Measurements from ENCODE around the gene TMEM161A. TPM values are rescaled to one million over a fixed set of nuclear protein-coding genes. Genes with fewer than 3 reads are reported as not detected.

Gene TMEM161A
- total and polyA plus RNA-seq, 9 of the 15 experiments (the other 6 are each of a cell fraction or from before 2014, with no cell fraction given), result 0.63 to 92.3 (median 38.9) TPM

DNA sequence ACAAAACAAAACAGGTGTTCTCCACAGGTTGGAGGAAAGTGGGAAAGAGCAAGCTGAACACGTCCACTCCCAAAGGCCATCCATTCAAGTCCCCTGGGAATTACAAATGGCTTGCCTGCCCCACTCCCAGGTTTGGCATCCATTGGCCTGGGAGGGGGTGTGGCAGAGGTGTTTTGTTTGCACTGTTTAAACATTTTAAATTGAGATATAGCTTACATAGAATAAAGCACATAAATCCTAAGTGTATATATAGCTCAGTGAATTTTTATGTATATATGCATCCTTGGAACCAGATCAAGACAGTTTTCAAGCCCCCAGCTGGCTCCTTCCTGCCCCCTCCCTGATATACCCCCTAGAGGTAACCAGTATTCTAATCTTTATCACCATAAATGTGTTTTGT is 61.8 kb downstream of the TMEM161A start:
- WGBS (ENCODE audit: insufficient coverage, low coverage, missing lambda C conversion rate), result 90% methylated on average over 1 of the region's 1 CpG
- POLR2A ChIA-PET, result interaction anchor here (0.6 to 1.6 kb wide), 3 partner anchors 9 to 25 kb away, joined by 3 to 4 read pairs (median 3); no protein-coding TSS in a partner anchor
- no peak for FAIRE-seq

More for the DNA sequence above, 61.8 kb downstream of the TMEM161A start:
- Histone ChIP-seq H4K20me1 (replicated peaks; ENCODE audit: control insufficient read depth, insufficient read depth, low read length) (peaks cover 1% of the 10 kb centered on the region; the same call in 1 of the 2 replicates), H3K36me3 (ENCODE audit: control insufficient read depth, insufficient read depth, low read length) (peaks cover 46% of the 10 kb centered on the region; the same call in 2 of the 3 replicates), H3K9ac (ENCODE audit: insufficient read depth in 1 of 2, low read depth in 2 of 2, low read length in 2 of 2) (no peak overlapping the region), H2AFZ (ENCODE audit: low read depth, low read length) (no peak overlapping the region), H3K4me1 (replicated peaks in 1 of 2; ENCODE audit: control insufficient read depth in 2 of 2, insufficient read depth in 2 of 2, low read length in 2 of 2) (peaks cover 0 to 4% of the 10 kb centered on the region in 2 experiments; a peak in 3 of 5 replicates), H3K9me3 (replicated peaks; ENCODE audit: control insufficient read depth, insufficient read depth, low read depth, low read length) (no peaks in the 10 kb centered on the region), H3K27me3 (ENCODE audit: control insufficient read depth in 2 of 2, insufficient read depth in 2 of 2, low read length in 2 of 2) (no peaks in the 10 kb centered on the region), H3K79me2 (ENCODE audit: control insufficient read depth, insufficient read depth, low read length) (peaks cover 40% of the 10 kb centered on the region), H3K27ac (ENCODE audit: extremely low read depth, low read depth, low read length) (no peak overlapping the region), H3K4me3 (no peak overlapping the region), H3K4me2 (ENCODE audit: insufficient read depth, low read length) (no peak overlapping the region), H3K9me1 (ENCODE audit: control insufficient read depth, insufficient read depth, low read length) (no peaks in the 10 kb centered on the region)
- BruUV-seq (replicated peaks), result no TSS peak
- TF ChIP-seq NELFE (IDR thresholded peaks at IDR 0.05; ENCODE audit: insufficient read depth, insufficient read length) (no peak), STAT5A (IDR thresholded peaks at IDR 0.05; ENCODE audit: borderline replicate concordance, low read length) (no peak), RBM34 (IDR thresholded peaks at IDR 0.05; ENCODE audit: borderline replicate concordance, insufficient read depth, low read length) (no peak), ZNF778 (CRISPR knock-in tag; IDR thresholded peaks at IDR 0.05) (no peak), HDAC8 (tag; IDR thresholded peaks at IDR 0.05) (no peak), ASH1L (IDR thresholded peaks at IDR 0.05; ENCODE audit: borderline replicate concordance, low read depth, partially characterized antibody) (no peak), FIP1L1 (IDR thresholded peaks at IDR 0.05; ENCODE audit: low read depth, low read length, poor library complexity, severe bottlenecking) (no peak), TCF7 (IDR thresholded peaks at IDR 0.05; ENCODE audit: borderline replicate concordance) (no peak), KAT2B (IDR thresholded peaks at IDR 0.05; ENCODE audit: low read depth, low read length) (no peak), SIN3A (IDR thresholded peaks at IDR 0.05; ENCODE audit: borderline replicate concordance in 2 of 2, control insufficient read depth in 1 of 2, low read depth in 2 of 2, low read length in 2 of 2) (no peak), ELF1 (tag; IDR thresholded peaks at IDR 0.05) (no peak), NRF1 (conservative IDR thresholded peaks at IDR 0.05 in 1 of 2, IDR thresholded peaks at IDR 0.05 in 1 of 2) (no peak), RBFOX2 (IDR thresholded peaks at IDR 0.05; ENCODE audit: low read depth, low read length) (no peak), RFX1 (IDR thresholded peaks at IDR 0.05) (no peak), SMAD3 (CRISPR knock-in tag; conservative IDR thresholded peaks at IDR 0.05) (no peak), ZNF354B (CRISPR knock-in tag; IDR thresholded peaks at IDR 0.05) (no peak), ZBTB7A (IDR thresholded peaks at IDR 0.05; ENCODE audit: borderline replicate concordance, control insufficient read depth, low read depth, low read length) (no peak), GATA2 (CRISPR knock-in tag; IDR thresholded peaks at IDR 0.05) (no peak)
- TF ChIP-seq, protein P1, sequence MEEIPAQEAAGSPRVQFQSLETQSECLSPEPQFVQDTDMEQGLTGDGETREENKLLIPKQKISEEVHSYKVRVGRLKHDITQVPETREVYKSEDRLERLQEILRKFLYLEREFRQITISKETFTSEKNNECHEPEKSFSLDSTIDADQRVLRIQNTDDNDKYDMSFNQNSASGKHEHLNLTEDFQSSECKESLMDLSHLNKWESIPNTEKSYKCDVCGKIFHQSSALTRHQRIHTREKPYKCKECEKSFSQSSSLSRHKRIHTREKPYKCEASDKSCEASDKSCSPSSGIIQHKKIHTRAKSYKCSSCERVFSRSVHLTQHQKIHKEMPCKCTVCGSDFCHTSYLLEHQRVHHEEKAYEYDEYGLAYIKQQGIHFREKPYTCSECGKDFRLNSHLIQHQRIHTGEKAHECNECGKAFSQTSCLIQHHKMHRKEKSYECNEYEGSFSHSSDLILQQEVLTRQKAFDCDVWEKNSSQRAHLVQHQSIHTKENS (CRISPR knock-in tag; IDR thresholded peaks at IDR 0.05), result no peak
- TF ChIP-seq, protein P2, sequence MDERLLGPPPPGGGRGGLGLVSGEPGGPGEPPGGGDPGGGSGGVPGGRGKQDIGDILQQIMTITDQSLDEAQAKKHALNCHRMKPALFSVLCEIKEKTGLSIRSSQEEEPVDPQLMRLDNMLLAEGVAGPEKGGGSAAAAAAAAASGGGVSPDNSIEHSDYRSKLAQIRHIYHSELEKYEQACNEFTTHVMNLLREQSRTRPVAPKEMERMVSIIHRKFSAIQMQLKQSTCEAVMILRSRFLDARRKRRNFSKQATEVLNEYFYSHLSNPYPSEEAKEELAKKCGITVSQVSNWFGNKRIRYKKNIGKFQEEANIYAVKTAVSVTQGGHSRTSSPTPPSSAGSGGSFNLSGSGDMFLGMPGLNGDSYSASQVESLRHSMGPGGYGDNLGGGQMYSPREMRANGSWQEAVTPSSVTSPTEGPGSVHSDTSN (CRISPR knock-in tag; IDR thresholded peaks at IDR 0.05; ENCODE audit: low read depth), result no peak
- TF ChIP-seq, protein P2 (tag; conservative IDR thresholded peaks at IDR 0.05; ENCODE audit: low read depth), result no peak
- CTCF ChIA-PET (ENCODE audit: low intra/inter-chr PET ratio), result no interaction called here
- DNase-seq (ENCODE audit: extremely low read depth in 1 of 4, low spot score in 3 of 4) (no peak), ATAC-seq (no peak)
- in situ Hi-C loops (cut with MboI), result no loop called here
- intact Hi-C loops (cut with micrococcal nuclease), result no loop called here
